CD4-positive, alpha-beta T cell treated with Interferon alpha-2 for 1 hour (primary cell): ENCODE measurements around the gene PRKN.
"Not testable (repeated sequence)": the region's sequence is repeated elsewhere in the genome, so short reads cannot be mapped to it uniquely, and the experiment has no call there.

ENCODE experiments used
- DNase-seq, 2 donors: peaks; one replicate each; pipeline ENCODE4 v3.0.0-alpha.2; 2020 to 2022

Gene PRKN

DNA sequence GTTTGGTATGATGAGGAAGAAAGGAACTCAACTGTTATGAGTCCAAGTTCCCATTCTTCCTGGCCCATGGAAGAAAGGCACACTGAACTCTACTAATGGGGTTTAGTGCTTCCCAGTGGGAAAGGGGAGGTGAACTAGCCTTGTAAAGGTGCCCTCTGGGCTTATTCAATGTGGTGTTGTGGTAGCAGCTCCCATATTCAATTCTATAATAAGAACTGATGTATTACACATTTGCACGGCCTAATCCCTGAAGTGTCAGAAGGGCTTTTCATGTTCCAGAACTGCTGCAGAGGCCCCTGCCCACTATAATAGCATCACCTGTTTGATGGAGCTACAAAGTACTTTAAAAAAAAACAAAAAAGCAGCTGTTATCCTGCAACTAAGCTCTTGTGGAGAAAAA lies 17.1 kb downstream of the PRKN start:
- no peak for DNase-seq

DNA sequence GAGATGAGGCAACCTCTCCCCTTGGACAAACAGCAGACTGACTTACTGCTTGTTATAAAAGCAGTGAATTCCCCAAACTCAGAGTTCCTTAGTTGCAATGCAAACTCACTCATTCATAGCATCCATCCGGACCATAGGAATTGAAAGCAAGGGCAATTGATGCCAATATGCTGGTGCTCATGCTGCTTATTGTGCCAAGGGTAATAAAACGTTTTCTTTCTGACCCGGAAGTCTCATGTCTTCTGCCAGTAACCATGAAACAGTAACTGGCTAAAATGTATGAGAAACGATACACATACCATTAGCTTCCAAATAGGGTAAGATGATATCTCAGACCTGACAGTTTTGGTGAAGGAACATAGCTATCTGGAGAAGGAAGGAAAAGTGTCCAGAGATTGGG lies 18.1 kb downstream of the PRKN start:
- no peak for DNase-seq

GRCh38 chr6:162708971-162709370 lies 18.6 kb downstream of the PRKN start:
- DNase-seq = no peak

GRCh38 chr6:162706232-162706631 lies 21.3 kb downstream of the PRKN start:
- no peak for DNase-seq

DNA sequence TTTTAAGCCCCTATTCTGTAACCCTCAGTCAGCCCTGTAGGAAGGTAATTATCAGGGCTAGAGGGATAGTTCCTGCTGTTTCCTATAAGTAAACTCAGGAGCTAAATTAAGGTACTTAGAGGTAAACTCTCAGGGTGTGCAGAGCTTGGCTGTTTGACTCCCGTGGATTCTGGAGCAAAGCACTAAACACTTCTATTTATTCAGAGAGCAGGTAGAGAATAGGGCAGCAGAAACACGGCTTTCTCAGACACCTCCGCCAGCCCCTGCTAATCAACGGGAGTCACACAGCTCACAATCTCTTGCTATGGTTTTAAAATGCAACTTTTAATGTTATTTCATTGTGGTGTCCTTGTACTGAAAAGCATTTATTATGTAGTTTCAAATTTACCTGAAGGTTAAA lies 21.8 kb downstream of the PRKN start:
- no peak for DNase-seq

GRCh38 chr6:162704001-162704400 lies 23.6 kb downstream of the PRKN start:
- DNase-seq = no peak

DNA sequence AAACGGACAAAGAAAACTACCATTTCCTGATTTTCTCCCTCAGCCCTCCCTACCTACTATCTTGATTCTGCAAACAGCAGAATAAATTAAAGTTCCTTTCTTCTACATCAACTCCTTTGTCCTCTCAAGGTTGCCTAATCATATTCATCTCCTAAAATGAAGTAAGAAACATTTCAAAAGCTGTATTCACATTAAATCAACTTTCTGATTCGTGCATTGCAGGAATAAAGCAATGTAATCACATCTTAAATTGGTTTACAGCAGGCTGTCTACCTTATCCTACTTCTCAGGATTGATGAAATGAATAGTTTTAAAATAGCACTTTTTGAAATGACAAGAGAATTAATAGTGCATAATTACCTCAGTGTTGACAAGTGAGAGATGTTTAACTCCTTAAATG lies 25.1 kb downstream of the PRKN start:
- DNase-seq = no peak

- no peak for DNase-seq
Observed at GRCh38 chr6:162701551-162701950, 26.0 kb downstream of the PRKN start.

GRCh38 chr6:162700966-162701365 lies 26.6 kb downstream of the PRKN start:
- no peak for DNase-seq

- no peak for DNase-seq
Observed at GRCh38 chr6:162699961-162700360, 27.6 kb downstream of the PRKN start.

- DNase-seq = no peak
Observed at GRCh38 chr6:162698440-162698839, 29.1 kb downstream of the PRKN start.

DNA sequence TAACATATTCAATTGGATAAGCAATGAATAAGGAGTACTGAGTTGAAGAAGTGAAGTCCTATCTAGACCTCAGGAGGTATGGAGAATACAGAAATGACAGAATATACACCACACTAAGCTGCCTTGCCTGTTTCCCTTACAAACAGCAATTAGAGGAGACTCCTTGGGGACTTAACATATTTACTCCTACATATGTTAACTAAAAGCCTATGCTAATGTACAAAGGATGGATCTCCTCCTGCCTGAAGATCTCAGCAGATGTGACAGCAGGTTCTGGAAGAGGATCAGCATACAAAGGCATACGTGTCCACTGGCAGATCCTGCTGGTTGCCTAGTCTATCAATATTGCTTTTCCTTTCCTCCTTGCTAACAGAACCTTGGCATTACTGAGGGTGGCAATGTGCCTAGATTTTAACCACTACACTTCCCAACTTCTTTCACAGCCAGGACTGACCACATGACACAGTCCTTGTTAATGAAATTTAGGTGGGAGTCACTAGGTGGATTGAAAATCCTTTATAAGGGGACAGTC lies 29.6 kb downstream of the PRKN start:
- no peak for DNase-seq

DNA sequence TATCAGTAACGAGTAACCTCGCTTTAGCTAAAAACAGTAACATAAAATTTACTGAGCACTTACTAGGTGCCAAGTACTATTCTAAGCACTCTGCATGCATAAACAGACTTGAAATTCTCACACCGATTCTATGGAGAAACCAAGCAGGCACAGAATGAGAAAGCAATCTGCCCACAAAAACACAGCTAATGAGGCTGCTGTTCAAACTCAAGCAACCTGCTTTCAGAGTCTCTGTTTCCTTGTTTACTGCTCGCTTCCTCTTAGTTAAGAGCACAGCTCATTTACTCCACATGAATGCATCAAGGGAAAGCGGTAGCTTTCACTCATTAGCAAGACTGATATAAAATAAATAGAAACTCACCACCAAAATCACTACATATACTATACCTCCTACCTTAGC lies 37.4 kb downstream of the PRKN start:
- no peak for DNase-seq

GRCh38 chr6:162688751-162689345 lies 38.7 kb downstream of the PRKN start:
- DNase-seq = no peak

GRCh38 chr6:162685586-162685985 lies 42.0 kb downstream of the PRKN start:
- no peak for DNase-seq

- DNase-seq = no peak
Observed at GRCh38 chr6:162684961-162685360, 42.6 kb downstream of the PRKN start.

- no peak for DNase-seq
Observed at GRCh38 chr6:162684052-162684451, 43.5 kb downstream of the PRKN start.

GRCh38 chr6:162683135-162683534 lies 44.4 kb downstream of the PRKN start:
- no peak for DNase-seq

- no peak for DNase-seq
Observed at GRCh38 chr6:162681447-162681846, 46.1 kb downstream of the PRKN start.

- DNase-seq = no peak
Observed at GRCh38 chr6:162680871-162681270, 46.7 kb downstream of the PRKN start.

GRCh38 chr6:162680367-162680766 lies 47.2 kb downstream of the PRKN start:
- DNase-seq = no peak

DNA sequence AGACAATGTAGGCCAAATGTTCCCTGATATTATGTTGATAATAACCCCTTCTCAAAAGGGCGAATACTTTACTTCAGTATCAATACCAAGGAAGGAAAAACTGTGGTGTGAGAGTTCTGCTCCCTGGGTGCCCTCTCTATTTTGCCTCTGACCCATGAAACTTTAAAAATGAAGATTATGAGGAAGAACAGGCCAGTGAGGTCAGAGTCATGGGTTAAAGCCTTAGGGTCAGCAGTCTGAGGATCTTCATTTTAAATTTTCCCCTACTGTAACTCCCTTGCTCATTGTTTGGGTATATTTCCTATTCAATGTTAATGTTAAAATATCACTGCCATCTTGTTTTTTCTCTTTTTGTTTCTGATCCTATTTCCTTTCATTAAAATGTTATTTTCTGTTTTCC lies 47.9 kb downstream of the PRKN start:
- no peak for DNase-seq

- not testable (repeated sequence) for DNase-seq
Observed at GRCh38 chr6:162678896-162679295, 48.7 kb downstream of the PRKN start.

DNA sequence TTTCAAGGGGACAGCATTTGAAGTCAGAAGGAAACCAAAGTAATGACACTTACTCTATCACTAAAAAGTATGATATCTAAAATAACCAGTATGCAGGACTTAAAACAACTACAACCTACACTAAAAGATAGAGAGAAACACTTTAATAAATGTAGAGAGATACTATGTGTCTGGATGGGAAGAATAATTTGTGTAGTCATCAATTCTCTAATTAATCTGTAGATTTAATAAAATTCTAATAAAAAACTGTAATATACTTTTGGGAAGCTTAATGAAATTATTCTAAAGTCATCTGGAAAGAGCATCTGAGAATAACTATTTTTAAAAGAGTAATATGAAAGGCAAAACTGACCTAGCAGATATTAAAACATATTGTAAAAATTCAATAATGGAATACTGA lies 52.1 kb downstream of the PRKN start:
- no peak for DNase-seq

- no peak for DNase-seq
Observed at GRCh38 chr6:162674452-162674851, 53.1 kb downstream of the PRKN start.
